H9 (cell line): ENCODE data around the gene HDAC7. TPM values are rescaled to one million over a fixed set of nuclear protein-coding genes. Genes with fewer than 3 reads are reported as not detected.

ENCODE experiments used
- DNase-seq: peaks from one replicate; pipeline ENCODE4 v3.0.0-alpha.2; 2017
- H2AFZ ChIP-seq: one replicate; pipeline ENCODE4 v1.6.1; 2013; ENCODE audit warnings: mild to moderate bottlenecking, low read length, control low read depth, moderate library complexity
- H2AK5ac ChIP-seq: 2 replicates; pipeline ENCODE4 v1.6.1; 2013; ENCODE audit warnings: low read length, control low read depth, mixed read lengths; ENCODE audit not compliant: insufficient read length
- H2BK120ac ChIP-seq: one replicate; pipeline ENCODE4 v1.6.1; 2013; ENCODE audit warnings: low read depth, mild to moderate bottlenecking, low read length, control low read depth, inconsistent platforms; ENCODE audit not compliant: poor library complexity, severe bottlenecking
- H2BK12ac ChIP-seq: 2 replicates; pipeline ENCODE4 v1.6.1; 2013; ENCODE audit warnings: low read length, control low read depth, mixed read lengths, low read depth; ENCODE audit not compliant: insufficient read length
- H2BK15ac ChIP-seq: 2 replicates; pipeline ENCODE4 v1.6.1; 2013; ENCODE audit warnings: low read depth, low read length, control low read depth
- H2BK20ac ChIP-seq: one replicate; pipeline ENCODE4 v1.6.1; 2013; ENCODE audit warnings: low read depth, mild to moderate bottlenecking, low read length, control low read depth, inconsistent platforms; ENCODE audit not compliant: poor library complexity, severe bottlenecking
- H2BK5ac ChIP-seq: 2 replicates; pipeline ENCODE4 v1.6.1; 2013; ENCODE audit warnings: low read length, control low read depth, mixed read lengths; ENCODE audit not compliant: insufficient read length
- H3K14ac ChIP-seq: 2 replicates; pipeline ENCODE4 v1.6.1; 2013; ENCODE audit warnings: low read length, control low read depth; ENCODE audit not compliant: insufficient read depth
- H3K18ac ChIP-seq: 2 replicates; pipeline ENCODE4 v1.6.1; 2013; ENCODE audit warnings: low read depth, mild to moderate bottlenecking, mixed read lengths, low read length, control low read depth; ENCODE audit not compliant: insufficient read length
- H3K23ac ChIP-seq: 2 replicates; pipeline ENCODE4 v1.6.1; 2013; ENCODE audit warnings: low read length, control low read depth, mixed read lengths, low read depth; ENCODE audit not compliant: insufficient read length
- H3K23me2 ChIP-seq: 2 replicates; pipeline ENCODE4 v1.6.1; 2013; ENCODE audit warnings: low read depth, mild to moderate bottlenecking, mixed read lengths, low read length, control low read depth; ENCODE audit not compliant: insufficient read length, poor library complexity, severe bottlenecking
- H3K27ac ChIP-seq: 2 replicates; pipeline ENCODE4 v1.5.1; 2013; ENCODE audit warnings: low read length, control low read depth, mixed read lengths, low read depth; ENCODE audit not compliant: insufficient read length
- H3K27me3 ChIP-seq: 2 replicates; pipeline ENCODE4 v1.6.1; 2013; ENCODE audit warnings: low read length, control low read depth, inconsistent platforms; ENCODE audit not compliant: insufficient read depth
- H3K4ac ChIP-seq: 2 replicates; pipeline ENCODE4 v1.6.1; 2013; ENCODE audit warnings: low read depth, mild to moderate bottlenecking, control low read depth, inconsistent platforms, low read length, moderate library complexity
- H3K4me1 ChIP-seq: 2 replicates; pipeline ENCODE4 v1.6.1; 2013; ENCODE audit warnings: low read length, control low read depth, inconsistent platforms; ENCODE audit not compliant: insufficient read depth
- H3K4me2 ChIP-seq: 2 replicates; pipeline ENCODE4 v1.6.1; 2013; ENCODE audit warnings: low read length, control low read depth, mixed read lengths; ENCODE audit not compliant: insufficient read length, insufficient read depth
- H3K56ac ChIP-seq: 2 replicates; pipeline ENCODE4 v1.6.1; 2013; ENCODE audit warnings: low read depth, mild to moderate bottlenecking, mixed read lengths, low read length, control low read depth; ENCODE audit not compliant: insufficient read length
- H3K79me1 ChIP-seq: 2 replicates; pipeline ENCODE4 v1.6.1; 2013; ENCODE audit warnings: low read depth, mild to moderate bottlenecking, moderate library complexity, low read length, control low read depth, inconsistent platforms; ENCODE audit not compliant: insufficient read depth, poor library complexity, severe bottlenecking
- H3K79me2 ChIP-seq: 2 replicates; pipeline ENCODE4 v1.6.1; 2013; ENCODE audit warnings: low read length, control low read depth, inconsistent platforms; ENCODE audit not compliant: insufficient read depth
- H3K9ac ChIP-seq: 2 replicates; pipeline ENCODE4 v1.6.1; 2013; ENCODE audit warnings: low read length, control low read depth, mixed read lengths; ENCODE audit not compliant: insufficient read length; ENCODE audit errors: extremely low read depth
- H3K9me3 ChIP-seq: one replicate; pipeline ENCODE4 v1.6.1; 2013; ENCODE audit warnings: low read depth, low read length, inconsistent platforms; ENCODE audit not compliant: control insufficient read depth
- H3T11ph ChIP-seq: one replicate; pipeline ENCODE4 v1.6.1; 2013; ENCODE audit warnings: mild to moderate bottlenecking, low read length, control low read depth, inconsistent platforms
- H4K20me1 ChIP-seq: one replicate; pipeline ENCODE4 v1.6.1; 2013; ENCODE audit not compliant: control insufficient read depth, insufficient read length, insufficient read depth
- H4K5ac ChIP-seq: 2 replicates; pipeline ENCODE4 v1.6.1; 2013; ENCODE audit warnings: low read depth, mild to moderate bottlenecking, mixed read lengths, low read length, control low read depth; ENCODE audit not compliant: insufficient read length
- H4K8ac ChIP-seq: replicated peaks from 2 replicates; pipeline ENCODE4 v1.6.1; 2013; ENCODE audit warnings: low read length, control low read depth, mixed read lengths, low read depth; ENCODE audit not compliant: insufficient read length
- H4K91ac ChIP-seq: 2 replicates; pipeline ENCODE4 v1.6.1; 2013; ENCODE audit warnings: low read depth, mild to moderate bottlenecking, moderate library complexity, mixed read lengths, low read length, control low read depth; ENCODE audit not compliant: insufficient read length
- H3K27ac Mint-ChIP-seq, 3 experiments: 2 replicates in 2 of 3; 3 replicates in 1 of 3; pipeline ENCODE4 v1.8.0; 2020 to 2021; ENCODE audit warnings: mixed read lengths in 3 of 3, mild to moderate bottlenecking in 1 of 3, moderate library complexity in 1 of 3
- H3K27me3 Mint-ChIP-seq: 2 replicates; pipeline ENCODE4 v1.8.0; 2021; ENCODE audit warnings: low read depth, mild to moderate bottlenecking, moderate library complexity, mixed read lengths
- H3K36me3 Mint-ChIP-seq, 3 experiments: 2 replicates in 2 of 3; 3 replicates in 1 of 3; pipeline ENCODE4 v1.8.0; 2020 to 2021; ENCODE audit warnings: low read depth in 3 of 3, mixed read lengths in 3 of 3; ENCODE audit not compliant: insufficient read depth in 1 of 3
- H3K4me1 Mint-ChIP-seq, 2 experiments: 2 replicates each; pipeline ENCODE4 v1.8.0; 2020; ENCODE audit warnings: mixed read lengths in 2 of 2
- H3K4me3 Mint-ChIP-seq, 2 experiments: 2 replicates in 1 of 2; 3 replicates in 1 of 2; pipeline ENCODE4 v1.8.0; 2020 to 2021; ENCODE audit warnings: mild to moderate bottlenecking in 2 of 2, mixed read lengths in 2 of 2, moderate library complexity in 1 of 2
- H3K9me3 Mint-ChIP-seq, 2 experiments: 2 replicates in 1 of 2; 3 replicates in 1 of 2; pipeline ENCODE4 v1.8.0; 2020; ENCODE audit warnings: mild to moderate bottlenecking in 2 of 2, mixed read lengths in 2 of 2, moderate library complexity in 1 of 2
- CTCF ChIP-seq: fragments of 200-600 bp; sonication (generic); conservative IDR thresholded peaks from 3 replicates; pipeline ENCODE4 v1.8.0; 2021; ENCODE audit warnings: antibody characterized with exemption, mild to moderate bottlenecking
- WGBS: extraction: QIAGEN DNeasy Blood & Tissue Kit; methylation state at CpG from one replicate; pipeline ENCODE4 v1.1.7; 2013; ENCODE audit warnings: missing lambda C conversion rate, low lambda C conversion rate, mixed read lengths; ENCODE audit not compliant: insufficient read length; ENCODE audit errors: extremely low coverage; 5-methylcytosine and 5-hydroxymethylcytosine counted together
- total RNA-seq: library from RNA; stranded (reverse); gene quantifications from 2 replicates; pipeline ENCODE4 v1.2.1, GENCODE V29; 2021

Gene HDAC7
- total RNA-seq, 1 experiment from 2014 or later, result 72.1 TPM

GRCh38 chr12:47867495-47867941 is 47.8 kb upstream of the HDAC7 start:
- H2BK15ac ChIP-seq, result no peak overlapping the region
- Mint-ChIP-seq H3K9me3 (no peaks in the 10 kb centered on the region; a peak in 1 of 5 replicates), H3K27me3 (peaks cover 2% of the 10 kb centered on the region), H3K36me3 (no peaks in the 10 kb centered on the region), H3K4me1 (no peaks in the 10 kb centered on the region), H3K4me3 (no peak overlapping the region), H3K27ac (no peak overlapping the region)
- DNase-seq, result no peak
- no peak overlapping the region for H4K5ac ChIP-seq
- H4K8ac ChIP-seq, result no peak overlapping the region
- H2AK5ac ChIP-seq, result no peak overlapping the region
- H3K23me2 ChIP-seq, result no peaks in the 10 kb centered on the region
- no peaks in the 10 kb centered on the region for H4K20me1 ChIP-seq
- H3K4ac ChIP-seq, result no peak overlapping the region
- no peak overlapping the region for H3K4me2 ChIP-seq
- H2AFZ ChIP-seq, result no peak overlapping the region
- H4K91ac ChIP-seq, result no peak overlapping the region
- H3K27me3 ChIP-seq, result no peaks in the 10 kb centered on the region
- no peaks in the 10 kb centered on the region for H3K79me2 ChIP-seq
- TF ChIP-seq CTCF, result no peak
- no peak overlapping the region for H3K56ac ChIP-seq
- no peak overlapping the region for H3K14ac ChIP-seq
- H3K18ac ChIP-seq, result no peak overlapping the region
- no CpG with 5 or more reads among the region's 4 CpGs for WGBS
- no peak overlapping the region for H3T11ph ChIP-seq
- H2BK20ac ChIP-seq, result no peak overlapping the region
- no peaks in the 10 kb centered on the region for H3K79me1 ChIP-seq
- H2BK5ac ChIP-seq, result no peak overlapping the region
- H3K4me1 ChIP-seq, result no peaks in the 10 kb centered on the region
- H2BK120ac ChIP-seq, result no peak overlapping the region
- no peak overlapping the region for H2BK12ac ChIP-seq
- no peak overlapping the region for H3K23ac ChIP-seq
- H3K9ac ChIP-seq, result no peak overlapping the region
- H3K27ac ChIP-seq, result no peak overlapping the region
- H3K9me3 ChIP-seq, result no peaks in the 10 kb centered on the region
